Esophagus squamous epithelium (tissue), 5 donors: ENCODE results near the gene ZNF716. TPM values are rescaled to one million over a fixed set of nuclear protein-coding genes. Genes with fewer than 3 reads are reported as not detected.

Experiments used
- DNase-seq: peaks from one replicate; lab custom pipeline; 2025; lab: John Stamatoyannopoulos, UW
- H3K27ac ChIP-seq, 4 donors: fragments of 200-600 bp; sonication (generic); one replicate each; pipeline ENCODE4 v1.5.1; 2016 to 2019; ENCODE audit warnings: mild to moderate bottlenecking in 1 of 4
- H3K27me3 ChIP-seq, 4 donors: fragments of 200-600 bp; sonication (generic); 1 replicate in 3 of 4; 2 replicates in 1 of 4; pipeline versions ENCODE4 v1.5.1 to v1.6.0; 2017 to 2021; ENCODE audit warnings: antibody characterized with exemption in 1 of 4
- H3K36me3 ChIP-seq, 3 donors: fragments of 200-600 bp; sonication (generic); one replicate each; pipeline ENCODE4 v1.5.1; 2016 to 2019
- H3K4me1 ChIP-seq, 3 donors: fragments of 200-600 bp; sonication (generic); one replicate each; pipeline ENCODE4 v1.5.1; 2017 to 2019
- H3K4me3 ChIP-seq, 4 donors: fragments of 200-600 bp; sonication (generic); 1 replicate in 3 of 4; 2 replicates in 1 of 4; pipeline ENCODE4 v1.5.1; 2016 to 2019; ENCODE audit warnings: mild to moderate bottlenecking in 2 of 4, moderate library complexity in 1 of 4
- H3K9me3 ChIP-seq, 3 donors: fragments of 200-600 bp; sonication (generic); one replicate each; pipeline ENCODE4 v1.5.1; 2016 to 2019
- CTCF ChIP-seq, 6 experiments: fragments of 450-650 bp in 4 of 6; fragments of 200-600 bp in 2 of 6; sonication (generic) in 2 of 6; IDR thresholded peaks; one replicate each; pipeline ENCODE4 v1.5.1; 2016 to 2019; ENCODE audit warnings: antibody characterized with exemption in 6 of 6, mild to moderate bottlenecking in 4 of 6, moderate library complexity in 4 of 6
- POLR2A ChIP-seq, 4 donors: fragments of 450-650 bp; IDR thresholded peaks; one replicate each; pipeline ENCODE4 v1.6.1; 2017; ENCODE audit warnings: antibody characterized with exemption in 4 of 4, mild to moderate bottlenecking in 4 of 4, moderate library complexity in 3 of 4
- WGBS, 2 donors: methylation state at CpG; one replicate each; pipeline ENCODE4 v1.1.5; 2018; 5-methylcytosine and 5-hydroxymethylcytosine counted together
- intact Hi-C: fragments of 100-400 bp; cut with DNase I; formaldehyde crosslinking; loops from one replicate; pipeline ENCODE4 v1.15.0; 2022
- total RNA-seq, 4 donors: library from RNA; depleted of rRNA; stranded (reverse); fragments of >200 nt; gene quantifications; one replicate each; pipeline ENCODE4 v1.1.0, GENCODE V29; 2016
- donor health status: DM: yes; HTN: yes; CAD: no.

ZNF716 gene
- total RNA-seq, 4 donors from 2014 or later, result not detected

DNA sequence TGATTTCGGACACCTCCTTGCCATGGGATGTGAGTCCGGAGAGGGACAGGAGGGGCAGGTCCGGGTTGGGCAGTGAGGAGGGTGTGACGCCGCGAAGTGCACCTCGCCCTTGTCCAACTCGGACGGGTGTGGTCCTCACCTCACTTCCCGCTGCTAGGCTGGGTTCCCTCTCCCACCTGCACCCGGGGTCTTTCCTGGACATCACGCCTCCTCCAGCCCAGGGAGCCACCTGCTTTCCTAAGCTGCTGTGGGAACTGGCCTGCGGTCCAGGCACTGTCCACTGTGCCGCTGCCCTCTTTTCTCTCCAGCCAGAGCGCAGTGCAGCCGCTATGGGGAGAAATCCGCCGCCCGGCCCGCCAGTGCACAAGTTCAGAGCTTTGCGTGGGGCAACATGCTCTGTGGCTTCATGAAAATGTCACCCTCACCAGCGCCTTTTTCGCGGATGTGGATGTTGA, 45.0 kb upstream of the ZNF716 start:
- no peak for TF ChIP-seq POLR2A (IDR thresholded peaks at IDR 0.05)
- no peak for TF ChIP-seq CTCF (IDR thresholded peaks at IDR 0.05)
- 59 to 63% methylated on average over 14 to 17 of the region's 24 CpGs for WGBS, 2 donors
- H3K27me3 ChIP-seq, result no peaks in the 10 kb centered on the region
- intact Hi-C loops, result no loop called here
- no peaks in the 10 kb centered on the region for H3K4me1 ChIP-seq
- peak overlapping the region in 1 of 4 donors; percentile 27 for H3K4me3 ChIP-seq
- peaks cover 0 to 34% (median 5%) of the 10 kb centered on the region in 3 donors for H3K9me3 ChIP-seq
- no peak overlapping the region for H3K27ac ChIP-seq
- H3K36me3 ChIP-seq, result no peaks in the 10 kb centered on the region
- DNase-seq, result no peak

DNA sequence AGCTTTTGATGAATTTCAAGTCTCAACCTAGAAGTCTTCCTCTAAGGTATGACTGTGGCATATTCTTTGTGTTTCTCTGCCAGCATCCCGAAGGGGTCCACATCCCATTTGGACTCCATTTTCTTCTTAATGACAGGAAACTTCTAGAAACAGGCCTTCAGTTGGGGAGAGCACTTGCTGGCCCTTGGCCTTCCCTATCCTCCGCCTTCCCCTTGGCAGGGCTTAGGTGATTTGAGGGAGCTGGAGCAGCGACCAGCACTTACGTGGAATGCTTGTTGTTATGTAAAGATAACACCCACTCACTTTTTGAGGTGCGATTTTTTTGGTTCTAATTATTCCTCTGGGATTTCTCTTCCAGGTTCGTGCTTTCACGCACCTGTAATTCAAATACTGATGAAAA, 42.9 kb upstream of the ZNF716 start:
- TF ChIP-seq POLR2A (IDR thresholded peaks at IDR 0.05) (no peak), CTCF (IDR thresholded peaks at IDR 0.05) (no peak)
- no peak for DNase-seq
- Histone ChIP-seq H3K4me1 (no peaks in the 10 kb centered on the region), H3K27me3 (no peaks in the 10 kb centered on the region), H3K4me3 (no peak overlapping the region), H3K27ac (no peak overlapping the region), H3K9me3 (peaks cover 0 to 41% (median 10%) of the 10 kb centered on the region in 3 donors), H3K36me3 (no peaks in the 10 kb centered on the region)
- intact Hi-C loops, result no loop called here
- 62 to 70% methylated on average over 7 of the region's 7 CpGs for WGBS, 2 donors

DNA sequence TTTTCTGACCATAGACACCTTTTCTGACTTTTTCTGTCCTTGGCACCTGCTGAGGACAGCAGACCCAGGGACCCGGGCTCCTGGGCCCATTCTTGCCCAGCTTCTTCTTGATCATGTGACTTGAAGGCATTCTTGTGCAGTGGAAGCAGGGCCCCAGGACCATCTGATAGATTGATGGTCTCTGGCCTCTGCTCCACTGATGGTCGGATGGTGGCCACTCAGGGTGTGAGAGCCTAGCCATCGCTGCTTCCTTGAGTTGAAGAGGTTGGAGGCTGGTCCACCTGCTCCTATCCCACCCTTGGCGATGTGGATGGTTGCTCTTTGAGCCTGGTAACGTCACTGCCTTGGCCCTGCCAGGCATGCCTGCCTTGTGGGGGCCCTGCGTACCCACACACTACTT, 37.8 kb upstream of the ZNF716 start:
- Histone ChIP-seq H3K27ac (no peak overlapping the region), H3K36me3 (no peaks in the 10 kb centered on the region), H3K27me3 (no peaks in the 10 kb centered on the region), H3K9me3 (peaks cover 0 to 66% (median 19%) of the 10 kb centered on the region in 3 donors), H3K4me1 (no peaks in the 10 kb centered on the region), H3K4me3 (no peak overlapping the region)
- WGBS, 2 donors, result 48 to 88% methylated on average over 1 to 4 of the region's 6 CpGs
- no peak for TF ChIP-seq CTCF (IDR thresholded peaks at IDR 0.05)
- no peak for TF ChIP-seq POLR2A (IDR thresholded peaks at IDR 0.05)
- intact Hi-C loops, result no loop called here
- DNase-seq, result no peak

DNA sequence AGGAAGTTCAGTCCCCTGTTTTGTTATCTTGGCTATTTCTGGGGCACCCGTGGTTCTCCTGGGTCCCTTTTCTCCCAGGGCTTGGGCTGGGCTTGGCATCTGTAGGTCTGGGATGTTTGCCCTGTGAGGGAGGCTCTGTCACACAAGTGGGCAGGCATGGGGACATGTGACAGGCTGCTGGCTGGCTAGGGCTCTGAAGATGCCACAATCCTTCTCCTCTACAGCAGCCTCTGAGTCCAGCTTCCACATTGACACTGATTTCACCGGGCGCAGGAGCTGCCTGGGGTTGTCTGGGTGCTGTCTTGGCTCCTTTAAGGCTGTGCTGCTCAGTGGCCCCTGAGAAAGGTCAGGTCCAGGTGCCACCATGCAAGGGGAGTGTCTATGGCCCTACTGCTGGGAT, 37.4 kb upstream of the ZNF716 start:
- 56% methylated on average over 1 of the region's 3 CpGs; no CpG with 5 or more reads in 1 of the 2 donors for WGBS, 2 donors
- DNase-seq, result no peak
- Histone ChIP-seq H3K36me3 (no peaks in the 10 kb centered on the region), H3K9me3 (peaks cover 0 to 70% (median 20%) of the 10 kb centered on the region in 3 donors), H3K27ac (no peak overlapping the region), H3K4me1 (no peaks in the 10 kb centered on the region), H3K27me3 (no peaks in the 10 kb centered on the region), H3K4me3 (no peak overlapping the region)
- intact Hi-C loops, result no loop called here
- no peak for TF ChIP-seq POLR2A (IDR thresholded peaks at IDR 0.05)
- no peak for TF ChIP-seq CTCF (IDR thresholded peaks at IDR 0.05)

DNA sequence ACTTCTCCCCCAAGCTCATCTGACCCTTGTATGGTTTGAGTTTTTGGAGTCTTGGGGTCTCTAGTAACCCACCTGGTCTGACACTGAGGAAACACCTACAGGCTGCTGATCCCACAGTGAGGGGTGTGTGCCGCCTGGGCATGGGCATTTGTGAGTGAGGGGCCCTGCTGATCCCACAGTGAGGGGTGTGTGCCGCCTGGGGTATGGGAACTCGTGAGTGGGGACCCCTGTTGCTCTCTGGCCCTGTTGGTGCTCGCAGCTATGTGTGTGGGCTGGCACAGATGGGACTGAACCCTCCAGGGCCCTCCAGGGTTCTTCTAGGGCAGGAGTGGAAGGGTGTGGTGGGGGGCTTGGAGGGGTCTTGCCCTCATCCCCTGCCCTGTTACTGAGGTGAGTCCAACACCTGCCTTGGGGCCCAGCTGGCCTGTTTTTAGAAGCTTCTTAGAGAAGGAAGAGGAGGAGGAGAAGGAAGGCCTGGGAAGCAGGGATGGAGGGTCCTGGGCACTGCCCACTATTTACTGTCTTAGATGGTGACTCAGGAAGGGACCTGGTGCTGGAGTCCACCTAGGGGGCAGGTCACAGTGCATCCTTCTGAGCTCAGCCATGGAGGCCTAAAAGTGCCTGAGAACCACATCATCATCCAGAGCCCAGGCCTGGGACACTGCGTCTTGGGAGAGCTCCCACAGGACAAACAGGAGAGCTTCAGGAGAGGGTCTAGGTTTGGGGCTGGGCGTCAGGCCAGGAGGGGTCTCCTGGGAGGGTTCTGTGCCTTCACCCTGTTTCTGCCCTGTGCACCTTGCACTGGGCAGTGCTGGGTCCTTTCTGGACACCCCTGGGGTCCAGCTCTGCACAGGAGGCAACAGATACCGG, 36.2 kb upstream of the ZNF716 start:
- no peak for TF ChIP-seq POLR2A (IDR thresholded peaks at IDR 0.05)
- TF ChIP-seq CTCF (IDR thresholded peaks at IDR 0.05), result no peak
- 67% methylated on average over 5 of the region's 7 CpGs; no CpG with 5 or more reads in 1 of the 2 donors for WGBS, 2 donors
- intact Hi-C loops, result no loop called here
- no peaks in the 10 kb centered on the region for H3K4me1 ChIP-seq
- no peak overlapping the region for H3K4me3 ChIP-seq
- H3K27ac ChIP-seq, result no peak overlapping the region
- no peak for DNase-seq
- no peaks in the 10 kb centered on the region for H3K27me3 ChIP-seq
- peaks cover 0 to 75% (median 24%) of the 10 kb centered on the region in 3 donors for H3K9me3 ChIP-seq
- H3K36me3 ChIP-seq, result no peaks in the 10 kb centered on the region
